Activated naive CD4-positive, alpha-beta T cell treated with Interleukin-2 at 50 U/mL for 16 hours (primary cell): Measurements from ENCODE around the gene FA2H.
A peak's percentile ranks its signal among the peaks of the same experiment; 100 is the strongest.

Experiments
- DNase-seq: peaks from one replicate; pipeline ENCODE4 v3.0.0-alpha.2; 2020

FA2H gene

GRCh38 chr16:74721716-74722115, 52.9 kb downstream of the FA2H start:
- no peak for DNase-seq

DNA sequence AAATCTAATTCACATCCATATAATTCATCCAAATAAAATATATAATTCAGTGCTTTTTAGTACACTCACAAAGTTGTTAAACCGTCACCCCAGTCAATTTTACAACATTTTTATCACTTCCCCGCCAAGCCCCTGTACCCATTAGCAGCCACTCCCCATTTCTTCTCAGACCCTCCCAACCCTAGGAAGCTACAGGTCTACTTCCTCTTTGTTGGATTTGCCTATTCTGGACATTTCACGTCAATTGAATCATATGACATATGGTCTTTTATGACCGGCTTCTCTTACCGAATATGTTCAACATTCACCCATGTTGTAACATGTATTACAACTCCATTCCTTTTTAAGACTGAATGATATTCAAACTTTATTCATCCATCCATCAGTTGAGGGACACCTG, 54.0 kb downstream of the FA2H start:
- DNase-seq: no peak

DNA sequence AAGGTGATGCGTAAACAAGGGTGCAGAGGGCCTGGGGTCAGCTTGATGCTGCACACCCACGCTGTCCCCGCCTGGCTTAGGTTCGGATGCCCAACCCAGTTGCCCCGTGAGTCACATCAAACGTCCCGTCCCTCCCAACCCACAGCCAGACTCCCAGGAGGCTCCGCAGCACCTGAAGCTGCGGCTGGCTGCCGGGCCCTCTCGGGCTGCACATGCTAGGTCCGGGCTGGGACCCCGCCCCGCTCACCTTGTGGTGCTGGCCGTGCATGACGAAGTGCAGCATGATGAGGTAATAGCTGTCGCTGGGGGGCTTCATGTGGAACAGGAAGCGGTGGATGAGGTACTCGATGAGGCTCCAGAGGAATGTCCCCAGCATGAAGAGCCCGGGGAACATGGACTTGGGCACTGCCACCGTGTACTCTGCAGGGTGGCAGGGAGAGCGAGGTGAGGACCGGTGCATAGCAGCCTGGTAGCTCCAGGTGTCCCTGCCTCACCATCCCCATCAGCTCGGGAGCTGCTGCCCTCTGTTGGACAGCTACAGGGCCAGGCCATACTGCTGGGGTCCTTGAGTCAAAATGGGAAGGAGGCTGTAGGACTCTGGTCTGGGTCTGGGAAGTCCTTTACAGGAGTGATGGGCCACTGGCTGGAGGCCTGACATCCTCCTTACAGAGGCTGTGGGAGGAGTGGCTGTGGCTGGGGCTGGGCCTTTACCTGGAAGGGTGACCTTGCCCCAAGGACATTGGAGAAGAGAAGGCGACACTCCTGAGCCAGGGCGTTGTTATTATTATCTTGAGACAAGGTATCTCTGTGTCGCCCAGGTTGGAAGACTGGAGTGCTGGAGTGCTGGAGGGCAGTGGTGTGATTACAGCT, 55.6 kb downstream of the FA2H start:
- no peak for DNase-seq

GRCh38 chr16:74718140-74718539, 56.5 kb downstream of the FA2H start:
- no peak for DNase-seq

DNA sequence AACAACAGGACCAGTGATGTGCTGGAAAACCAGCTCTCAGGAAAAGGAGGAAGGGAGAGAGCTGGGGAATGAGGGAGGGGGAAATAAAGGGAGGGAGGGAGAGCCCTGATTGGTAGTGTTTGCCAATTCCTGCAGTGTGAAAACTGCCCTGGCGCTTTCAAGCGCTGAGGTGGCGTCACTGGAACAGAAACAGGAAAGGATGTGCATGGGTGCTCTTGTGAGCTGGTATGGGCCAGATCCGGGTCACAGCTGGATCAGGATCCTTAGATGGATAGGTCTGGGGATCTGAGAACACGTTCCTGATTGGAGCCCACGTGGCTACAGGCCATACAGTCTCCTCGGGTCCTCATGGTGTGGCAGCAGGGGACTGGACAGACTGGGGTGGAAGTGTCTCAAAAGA, 57.3 kb downstream of the FA2H start:
- no peak for DNase-seq

- no peak for DNase-seq
These were observed 58.3 kb downstream of the FA2H start for GRCh38 chr16:74716355-74716754.

DNA sequence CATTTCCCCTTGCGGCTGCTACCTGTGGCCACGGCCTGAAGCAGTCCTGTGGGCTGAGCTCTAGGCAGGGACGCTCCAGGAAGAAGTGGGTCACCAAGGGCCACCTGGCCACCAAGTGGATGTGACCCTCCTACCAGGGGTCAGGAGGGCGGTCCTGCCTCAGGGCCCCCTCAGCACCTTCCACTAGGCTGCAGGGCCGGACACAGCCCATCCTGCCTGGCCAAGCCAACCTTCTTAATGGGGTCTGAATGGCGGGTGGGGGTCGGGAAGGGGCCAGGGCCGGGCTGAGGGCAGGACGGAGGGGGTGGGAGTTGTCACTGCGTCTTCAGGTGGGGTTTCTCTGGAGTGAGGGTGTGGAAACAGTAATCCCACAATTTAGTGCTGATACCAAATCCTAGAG, 60.7 kb downstream of the FA2H start:
- DNase-seq: no peak

DNA sequence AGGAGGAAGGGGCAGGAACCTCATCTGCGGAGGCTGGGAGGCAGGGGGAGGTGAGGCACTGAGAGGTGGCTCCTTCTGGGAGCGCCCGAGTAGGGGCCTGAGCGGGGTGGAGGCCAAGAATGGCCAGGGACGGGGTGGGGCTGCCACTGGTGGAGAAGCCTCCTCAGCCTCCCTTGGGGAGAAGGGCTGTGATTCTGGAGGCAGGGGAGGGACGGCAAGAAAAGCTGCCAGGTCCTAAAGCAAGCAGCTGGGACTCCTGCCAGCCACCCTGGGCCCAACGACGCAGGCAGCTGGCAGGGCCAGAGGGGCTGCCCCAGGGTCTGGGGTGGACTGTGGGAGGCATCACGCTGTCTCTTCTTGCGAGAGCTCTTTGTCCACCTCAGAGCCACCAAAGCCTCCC, 61.3 kb downstream of the FA2H start:
- no peak for DNase-seq

DNA sequence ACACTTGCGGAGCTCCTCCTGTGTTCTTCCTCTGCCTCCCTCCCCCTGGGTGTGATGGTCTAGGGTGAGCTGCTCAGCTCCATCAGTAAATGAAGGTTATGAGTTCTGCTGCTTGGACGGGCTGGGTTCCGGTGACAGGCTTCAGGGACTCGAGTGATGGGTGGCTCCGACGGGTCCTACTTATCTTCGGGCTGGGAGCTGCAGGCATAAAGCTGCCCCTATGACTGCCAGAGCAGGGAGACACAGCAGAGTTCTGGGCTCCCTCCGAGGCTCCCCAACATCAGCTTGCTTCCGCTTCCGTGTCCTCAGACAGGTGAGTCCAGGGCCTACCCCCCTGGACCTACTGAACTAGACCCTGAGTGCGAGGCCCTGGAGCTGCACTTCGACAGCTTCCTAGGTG, 62.7 kb downstream of the FA2H start:
- DNase-seq: no peak

GRCh38 chr16:74710401-74710800, 64.2 kb downstream of the FA2H start:
- no peak for DNase-seq

DNA sequence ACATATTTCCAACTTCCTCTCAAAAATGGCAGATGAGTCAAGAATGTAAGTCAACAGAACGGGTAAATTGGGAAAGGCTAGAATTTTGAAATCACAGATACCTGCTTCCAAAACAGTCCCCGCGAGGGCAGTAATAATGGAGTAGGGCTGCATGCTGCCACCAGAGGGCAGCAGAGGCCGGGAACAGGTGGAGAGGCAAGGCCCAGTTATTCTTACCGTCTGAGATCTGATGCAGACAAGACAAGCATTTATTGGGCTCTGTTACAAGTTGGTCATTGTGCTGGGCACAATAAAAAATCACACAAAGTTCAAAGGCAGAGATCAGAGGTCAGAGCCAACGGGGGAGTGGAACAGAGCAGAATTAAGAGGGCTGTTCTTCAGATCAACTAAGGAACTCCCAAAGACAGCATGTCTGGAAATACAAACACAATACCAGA, 65.2 kb downstream of the FA2H start:
- peak; percentile 84 for DNase-seq

DNA sequence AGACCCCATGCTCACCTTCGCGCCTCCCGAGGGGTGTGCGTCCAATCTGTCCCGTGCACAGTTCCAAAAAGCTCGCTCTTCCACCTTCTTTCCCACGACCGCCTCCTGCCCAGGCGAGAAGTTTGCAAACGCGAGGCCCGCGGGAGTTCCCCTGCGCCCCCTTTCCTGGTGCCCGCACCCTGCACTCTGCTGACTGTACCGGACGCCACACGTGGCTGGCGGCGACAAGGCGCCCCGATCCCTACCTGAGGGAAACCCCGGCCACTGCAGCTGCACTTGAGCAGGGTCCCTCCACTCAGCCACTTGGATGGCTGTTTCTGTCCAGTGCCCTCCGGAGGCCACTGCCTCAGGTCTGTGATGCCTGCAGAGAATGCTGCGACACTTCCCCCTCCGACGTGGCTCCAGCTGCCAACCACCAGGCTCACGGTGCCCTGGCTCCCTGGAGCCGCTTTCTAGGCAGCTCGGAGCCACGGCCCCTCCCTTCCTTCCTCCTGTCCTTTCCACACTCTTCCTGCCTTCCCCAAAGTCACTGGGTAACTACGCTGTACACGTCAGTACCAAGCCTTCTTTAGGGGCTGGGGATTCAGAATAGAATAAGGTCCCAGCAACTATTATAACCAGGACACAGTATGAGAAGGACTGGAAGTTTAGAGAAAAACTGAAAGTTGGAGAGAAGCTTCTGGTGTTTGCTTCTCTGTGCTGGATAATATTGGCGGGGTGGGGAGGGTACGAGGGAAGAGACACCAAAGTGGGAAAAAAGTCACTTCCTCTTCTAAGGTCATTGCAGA, 74.0 kb downstream of the FA2H start, which contains the start of gene MLKL:
Gene MLKL, minus strand, starts transcription at position 425 of the 788 bp plus-strand sequence. CDS start 5,105 bp downstream, outside the sequence.
- DNase-seq: peak; percentile 66

GRCh38 chr16:74700116-74700437, 74.5 kb downstream of the FA2H start:
- peak; percentile 30 for DNase-seq

DNA sequence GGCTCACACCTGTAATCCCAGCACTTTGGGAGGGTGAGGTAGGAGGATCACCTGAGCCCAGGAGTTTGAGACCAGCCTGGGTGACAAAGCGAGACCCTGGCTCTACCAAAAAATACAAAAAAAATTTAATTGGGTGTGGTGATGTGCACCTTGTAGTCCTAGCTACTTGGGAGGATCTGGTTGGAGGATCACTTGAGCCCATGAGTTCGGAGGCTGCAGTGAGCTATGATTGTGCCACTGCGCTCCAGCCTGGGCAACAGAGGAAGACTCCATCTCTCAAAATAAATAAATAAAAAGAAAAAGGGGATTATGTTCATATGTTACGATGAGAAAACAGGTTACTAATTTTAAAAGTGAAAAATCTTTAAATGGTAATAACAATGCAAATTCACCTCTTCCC, 75.0 kb downstream of the FA2H start:
- no peak for DNase-seq

DNA sequence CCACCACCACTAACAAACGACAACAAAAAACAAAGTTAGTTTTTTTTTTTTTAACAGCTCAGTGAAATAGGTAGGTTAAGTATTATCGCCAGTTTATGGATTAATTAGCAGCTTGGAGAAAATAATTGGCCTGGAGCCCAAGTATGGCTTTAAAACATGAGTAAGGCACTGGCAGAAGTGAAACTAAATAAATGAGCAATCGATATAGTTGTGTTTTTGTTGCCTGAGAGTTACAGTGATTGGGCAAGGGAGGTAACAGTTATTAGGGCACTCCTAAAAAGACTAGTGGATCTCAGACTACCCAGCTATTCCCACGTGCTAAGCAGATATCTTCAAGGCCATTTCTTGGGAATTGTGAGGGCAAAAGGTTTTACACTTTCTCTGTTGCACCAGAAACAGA, 76.4 kb downstream of the FA2H start:
- no peak for DNase-seq

GRCh38 chr16:74695450-74696422, 78.9 kb downstream of the FA2H start:
- peak; percentile 55 for DNase-seq

DNA sequence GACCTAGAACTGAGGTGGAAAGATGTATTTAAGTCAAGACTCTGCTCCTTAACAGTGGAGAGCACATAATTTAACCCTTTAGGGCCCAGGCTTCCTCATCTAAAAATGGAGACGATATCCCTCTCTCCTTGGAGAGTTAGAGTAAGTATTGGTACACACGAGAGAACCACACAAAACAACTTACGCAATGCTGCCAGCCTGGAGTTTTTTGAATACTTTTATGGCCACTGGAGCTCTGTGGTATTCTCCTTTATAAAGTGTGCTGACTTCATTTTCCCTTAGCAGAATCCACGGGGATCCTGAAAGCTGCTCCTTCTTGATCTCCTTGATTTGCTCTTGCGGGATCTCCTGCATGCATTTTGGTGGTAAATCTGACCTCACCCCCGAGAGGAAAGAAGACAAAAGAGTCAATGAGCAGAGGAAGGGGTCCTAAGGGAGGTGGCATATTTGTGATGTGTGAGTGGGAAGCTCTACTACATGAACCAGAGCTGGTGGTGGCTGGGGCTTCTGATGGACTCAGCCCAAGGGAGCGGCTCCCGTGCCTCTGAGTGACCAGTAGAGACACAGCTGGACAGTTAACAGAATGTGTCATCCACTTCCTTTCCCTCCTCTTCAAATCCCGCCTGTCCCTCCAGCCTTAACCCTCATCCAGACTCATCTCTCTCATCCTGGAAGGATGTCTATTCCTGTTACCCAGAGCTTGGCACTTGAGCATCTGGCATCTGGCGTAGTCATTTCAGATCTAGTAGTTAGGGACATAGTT, 83.3 kb downstream of the FA2H start:
- DNase-seq: no peak

DNA sequence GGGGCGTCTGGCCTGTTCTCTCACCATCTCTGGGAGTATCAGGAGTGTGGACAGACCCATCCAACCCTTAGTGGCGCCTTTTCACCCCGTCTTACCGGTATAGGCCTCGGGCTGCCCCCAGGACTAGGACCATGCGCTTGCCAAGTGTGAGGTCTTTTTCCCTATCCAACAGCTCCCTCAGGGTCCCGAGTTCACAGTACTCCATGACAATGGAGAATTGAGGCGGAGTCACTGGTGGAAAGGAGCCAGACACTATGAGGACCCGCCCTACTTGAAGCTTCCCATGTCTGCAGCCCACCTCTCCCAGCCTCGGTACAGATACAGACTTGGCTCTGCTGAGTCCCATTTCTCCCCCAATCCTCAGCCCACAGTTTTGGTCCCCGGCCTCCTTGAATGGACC, 92.1 kb downstream of the FA2H start:
- no peak for DNase-seq

GRCh38 chr16:74680681-74681080, 93.9 kb downstream of the FA2H start:
- DNase-seq: no peak

GRCh38 chr16:74679983-74680382, 94.6 kb downstream of the FA2H start:
- DNase-seq: no peak

- no peak for DNase-seq
These were observed 96.8 kb downstream of the FA2H start for GRCh38 chr16:74677868-74678267.

DNA sequence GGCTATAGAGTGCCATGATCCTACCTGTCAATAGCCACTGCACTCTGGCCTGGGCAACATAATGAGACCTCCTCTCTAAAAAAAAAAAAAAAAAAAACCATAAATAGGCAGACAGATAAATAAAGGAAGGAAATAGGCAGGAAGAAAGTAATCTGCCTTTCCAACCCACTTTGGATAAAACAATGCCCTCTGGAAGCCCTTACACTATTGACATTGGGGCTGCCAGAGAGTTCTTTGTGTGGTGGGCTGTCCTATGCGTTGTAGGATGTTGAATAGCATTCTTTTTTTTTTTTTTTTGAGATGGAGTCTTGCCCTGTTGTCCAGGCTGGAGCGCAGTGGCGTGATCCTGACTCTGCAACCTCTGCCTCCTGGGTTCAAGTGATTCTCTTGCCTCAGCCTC, 100.7 kb downstream of the FA2H start:
- no peak for DNase-seq
